Adrenal gland (tissue), 12 donors: ENCODE data around the gene PKN2. TPM values are rescaled to one million over a fixed set of nuclear protein-coding genes. Genes with fewer than 3 reads are reported as not detected.
"Not testable (repeated sequence)": the region's sequence is repeated elsewhere in the genome, so short reads cannot be mapped to it uniquely, and the experiment has no call there.

Experiments used
- DNase-seq, 7 donors: peaks; one replicate each; pipeline ENCODE4 v3.0.0-alpha.2; 2019 to 2020
- H3K27ac ChIP-seq, 5 donors: fragments of 200-600 bp; sonication (generic) in 4 of 5; 1 replicate in 3 of 5; 2 replicates in 2 of 5; pipeline versions ENCODE4 v1.5.1 to v1.8.0; 2016 to 2020; ENCODE audit warnings: mild to moderate bottlenecking in 1 of 5
- H3K27me3 ChIP-seq: fragments of 200-600 bp; 2 replicates; pipeline ENCODE4 v1.8.0; 2021
- H3K36me3 ChIP-seq, 2 donors: fragments of 200-600 bp; replicated peaks in 1 of 2; 1 replicate in 1 of 2; 2 replicates in 1 of 2; pipeline versions ENCODE4 v1.5.1 to v1.8.0; 2018 to 2022
- H3K4me1 ChIP-seq, 2 donors: fragments of 200-600 bp; replicated peaks in 1 of 2; 1 replicate in 1 of 2; 2 replicates in 1 of 2; pipeline versions ENCODE4 v1.5.1 to v1.8.0; 2018 to 2021
- H3K4me3 ChIP-seq, 4 donors: fragments of 200-600 bp; sonication (generic) in 3 of 4; one replicate each; pipeline ENCODE4 v1.5.1; 2016 to 2018
- H3K9me3 ChIP-seq, 3 donors: fragments of 200-600 bp; sonication (generic) in 1 of 3; replicated peaks in 1 of 3; 1 replicate in 2 of 3; 2 replicates in 1 of 3; pipeline versions ENCODE4 v1.5.1 to v1.8.0; 2016 to 2021
- CTCF ChIP-seq, 6 experiments: fragments of 450-650 bp in 4 of 6; fragments of 200-600 bp in 2 of 6; sonication (generic) in 1 of 6; IDR thresholded peaks; 1 replicate in 5 of 6; 2 replicates in 1 of 6; pipeline versions ENCODE4 v1.5.1 to v1.8.0; 2016 to 2021; ENCODE audit warnings: antibody characterized with exemption in 6 of 6, mild to moderate bottlenecking in 2 of 6, moderate library complexity in 1 of 6
- POLR2A ChIP-seq, 2 donors: fragments of 450-650 bp; IDR thresholded peaks; one replicate each; pipeline ENCODE4 v1.6.1; 2017; ENCODE audit warnings: antibody characterized with exemption in 2 of 2, mild to moderate bottlenecking in 2 of 2, moderate library complexity in 1 of 2
- WGBS, 4 donors: extraction: QIAGEN DNeasy Blood & Tissue Kit in 2 of 4; methylation state at CpG; one replicate each; pipeline versions ENCODE4 v1.1.5 to v1.1.7; 2013 to 2017; 5-methylcytosine and 5-hydroxymethylcytosine counted together
- intact Hi-C, 2 donors: fragments of 100-400 bp; cut with DNase I; formaldehyde crosslinking; loops; one replicate each; pipeline versions ENCODE4 v1.14.1 to v1.15.0; 2022 to 2023
- polyA plus RNA-seq, 3 donors: library from polyadenylated mRNA; stranded (reverse); fragments of 200-250 nt in 2 of 3; fragments of 350-450 nt in 1 of 3; fragmentation: Illumina TruSeq in 1 of 3; extraction: RNeasy Lipid Tissue Mini Kit (QIAGEN cat#74804) in 1 of 3; gene quantifications; one replicate each; pipeline ENCODE4 v1.2.3, GENCODE V29; 2013 to 2014
- total RNA-seq, 9 donors: library from RNA; depleted of rRNA in 4 of 9; stranded (reverse); fragments of >200 nt in 4 of 9; fragments of 120-200 nt in 1 of 9; fragmentation: NEBNext Ultra II Directional in 1 of 9; extraction: Animal tissue kit (Norgen Biotek cat#: 25700) in 1 of 9; gene quantifications; one replicate each; pipeline versions ENCODE4 v1.1.0 to v1.2.4, GENCODE V29; 2013 to 2023
- donor health status: healthy with polysubstance abuse.
- donor health status: Bipolar disorder and iron deficiency.
- donor health status: DM: yes; HTN: yes; CAD: no.
- donor health status: DM: no; HTN: no; CAD: no.
- donor health status: DM: no; HTN: no; CAD: no.
- donor health status: DM: yes; HTN: yes; CAD: no.

The PKN2 gene
- total and polyA plus RNA-seq, 12 donors: 10.9 to 49.4 (median 33.6) TPM

GRCh38 chr1:88851303-88852063 is 167.4 kb downstream of the PKN2 start:
- peaks cover 0 to 35% of the 10 kb centered on the region in 2 donors for H3K36me3 ChIP-seq
- H3K27me3 ChIP-seq: no peaks in the 10 kb centered on the region
- 88 to 90% (median 89%) methylated on average over 5 to 6 of the region's 6 CpGs for WGBS, 4 donors
- H3K27ac ChIP-seq: no peak overlapping the region
- intact Hi-C loops: no loop called here
- H3K9me3 ChIP-seq: no peaks in the 10 kb centered on the region
- no peak for DNase-seq
- TF ChIP-seq CTCF (IDR thresholded peaks at IDR 0.05): no peak
- no peak for TF ChIP-seq POLR2A (IDR thresholded peaks at IDR 0.05)
- H3K4me1 ChIP-seq: no peaks in the 10 kb centered on the region
- no peak overlapping the region for H3K4me3 ChIP-seq

GRCh38 chr1:88867743-88868521 is 183.9 kb downstream of the PKN2 start:
- no peak for DNase-seq
- Histone ChIP-seq H3K4me1 (peaks cover 6 to 23% of the 10 kb centered on the region in 2 donors), H3K4me3 (no peak overlapping the region), H3K27me3 (no peaks in the 10 kb centered on the region), H3K9me3 (no peaks in the 10 kb centered on the region), H3K27ac (no peak overlapping the region), H3K36me3 (peaks cover 0 to 3% of the 10 kb centered on the region in 2 donors)
- intact Hi-C loops: no loop called here
- TF ChIP-seq POLR2A (IDR thresholded peaks at IDR 0.05) (no peak), CTCF (IDR thresholded peaks at IDR 0.05) (no peak)
- WGBS, 4 donors: 72 to 81% (median 78%) methylated on average over 6 of the region's 6 CpGs

- DNase-seq, H3K36me3 ChIP-seq, H3K4me3 ChIP-seq, H3K27me3 ChIP-seq, H3K27ac ChIP-seq, H3K9me3 ChIP-seq: not testable (repeated sequence)
- 91 to 97% (median 97%) methylated on average over 14 of the region's 14 CpGs for WGBS, 4 donors
- intact Hi-C loops: loop anchor here in 1 of 2 donors (10.0 kb wide), 1 partner anchor 205 kb away; no protein-coding TSS in a partner anchor
- H3K4me1 ChIP-seq: peaks cover 6 to 28% of the 10 kb centered on the region in 2 donors
Observed at GRCh38 chr1:88869644-88870043, 185.6 kb downstream of the PKN2 start.

- no peak for TF ChIP-seq POLR2A (IDR thresholded peaks at IDR 0.05)
- no peak for TF ChIP-seq CTCF (IDR thresholded peaks at IDR 0.05)
- Histone ChIP-seq H3K27me3 (no peaks in the 10 kb centered on the region), H3K9me3 (no peaks in the 10 kb centered on the region), H3K36me3 (no peaks in the 10 kb centered on the region), H3K27ac (no peak overlapping the region), H3K4me1 (peaks cover 8 to 23% of the 10 kb centered on the region in 2 donors), H3K4me3 (no peak overlapping the region)
- DNase-seq: no peak
- WGBS, 4 donors: 61 to 70% (median 66%) methylated on average over 5 of the region's 5 CpGs
- intact Hi-C loops: loop anchor here in 1 of 2 donors (10.0 kb wide), 1 partner anchor 209 kb away; no protein-coding TSS in a partner anchor
Observed at GRCh38 chr1:88873737-88874349, 189.8 kb downstream of the PKN2 start.
